A549 (cell line): ENCODE measurements around the gene RNF214.

ENCODE experiments used
- CBX8 ChIP-seq: fragments of 200-600 bp; sonication (generic); IDR thresholded peaks from 2 replicates; pipeline ENCODE4 v1.6.1; 2016
- MYC ChIP-seq: IDR thresholded peaks from 2 replicates; pipeline ENCODE4 v1.6.1; 2012; ENCODE audit warnings: mild to moderate bottlenecking, inconsistent platforms, low read length, improper control_type of control experiment, borderline replicate concordance
- PHF8 ChIP-seq: fragments of 200-600 bp; sonication (generic); IDR thresholded peaks from 2 replicates; pipeline ENCODE4 v1.6.1; 2016; ENCODE audit warnings: low read depth, mild to moderate bottlenecking, antibody characterized with exemption, moderate library complexity, borderline replicate concordance
- RCOR1 ChIP-seq: fragments of 150-350 bp; IDR thresholded peaks from 2 replicates; pipeline ENCODE4 v1.6.1; 2014; ENCODE audit warnings: antibody characterized with exemption, low read length, low read depth
- TFCP2L1 ChIP-seq: fragments of 250-450 bp; sonication (Bioruptor Pico); IDR thresholded peaks from 2 replicates; pipeline ENCODE4 v1.5.0; 2021; ENCODE audit warnings: mild to moderate bottlenecking
- TF ChIP-seq, protein P1 (sequence below): fragments of >200 bp; sonication (Bioruptor Twin); formaldehyde crosslinking; IDR thresholded peaks from 3 replicates; pipeline ENCODE4 v1.5.1; 2016

DNA sequence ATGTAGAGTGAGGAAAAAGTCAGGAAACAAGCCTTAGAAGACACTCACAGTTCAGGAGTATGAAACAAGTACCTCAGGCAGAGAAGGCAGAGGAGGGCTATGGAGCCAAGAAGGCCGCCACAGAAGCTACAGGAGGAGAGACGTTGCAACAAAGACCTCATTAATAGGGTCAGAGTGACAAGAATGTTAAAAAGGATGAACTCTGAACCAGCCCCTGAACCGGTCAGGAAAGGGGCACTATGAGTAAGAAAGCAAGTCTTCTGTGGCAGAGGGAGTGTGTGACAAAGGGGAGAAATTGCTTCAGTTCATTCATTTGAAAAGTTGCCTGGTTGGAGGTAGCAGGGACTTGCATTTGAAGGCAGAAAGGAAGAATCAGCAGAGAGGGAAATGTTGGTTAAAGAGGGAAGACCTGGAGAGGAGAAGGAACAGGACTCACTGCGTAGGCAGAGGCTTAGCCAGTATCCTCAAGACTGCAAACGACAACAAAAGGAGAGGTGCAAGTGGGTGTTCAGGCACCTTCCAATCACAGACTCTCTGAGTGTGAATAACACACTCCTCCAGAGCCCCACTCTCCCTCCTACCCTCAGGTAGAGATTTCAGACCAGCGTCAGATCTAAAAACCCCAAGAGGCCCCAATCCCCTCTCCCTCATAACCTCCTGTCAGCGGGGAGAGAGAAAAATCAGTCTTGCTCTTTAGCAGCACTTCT lies 17.9 kb upstream of the RNF214 start:
- TF ChIP-seq PHF8 (no peak), TFCP2L1 (CRISPR knock-in tag) (no peak), RCOR1 (no peak), CBX8 (no peak), MYC (no peak)
- TF ChIP-seq, protein P1, sequence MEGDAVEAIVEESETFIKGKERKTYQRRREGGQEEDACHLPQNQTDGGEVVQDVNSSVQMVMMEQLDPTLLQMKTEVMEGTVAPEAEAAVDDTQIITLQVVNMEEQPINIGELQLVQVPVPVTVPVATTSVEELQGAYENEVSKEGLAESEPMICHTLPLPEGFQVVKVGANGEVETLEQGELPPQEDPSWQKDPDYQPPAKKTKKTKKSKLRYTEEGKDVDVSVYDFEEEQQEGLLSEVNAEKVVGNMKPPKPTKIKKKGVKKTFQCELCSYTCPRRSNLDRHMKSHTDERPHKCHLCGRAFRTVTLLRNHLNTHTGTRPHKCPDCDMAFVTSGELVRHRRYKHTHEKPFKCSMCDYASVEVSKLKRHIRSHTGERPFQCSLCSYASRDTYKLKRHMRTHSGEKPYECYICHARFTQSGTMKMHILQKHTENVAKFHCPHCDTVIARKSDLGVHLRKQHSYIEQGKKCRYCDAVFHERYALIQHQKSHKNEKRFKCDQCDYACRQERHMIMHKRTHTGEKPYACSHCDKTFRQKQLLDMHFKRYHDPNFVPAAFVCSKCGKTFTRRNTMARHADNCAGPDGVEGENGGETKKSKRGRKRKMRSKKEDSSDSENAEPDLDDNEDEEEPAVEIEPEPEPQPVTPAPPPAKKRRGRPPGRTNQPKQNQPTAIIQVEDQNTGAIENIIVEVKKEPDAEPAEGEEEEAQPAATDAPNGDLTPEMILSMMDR: no peak
